Esophagus (tissue), 2 donors: Measurements from ENCODE around the gene NOP53. TPM values are rescaled to one million over a fixed set of nuclear protein-coding genes. Genes with fewer than 3 reads are reported as not detected.
"Not testable (repeated sequence)": the region's sequence is repeated elsewhere in the genome, so short reads cannot be mapped to it uniquely, and the experiment has no call there.

Experiments used
- H3K27ac ChIP-seq, 2 donors: one replicate each; pipeline ENCODE4 v1.5.1; 2013; ENCODE audit warnings: low read depth in 2 of 2, mild to moderate bottlenecking in 2 of 2, inconsistent platforms in 1 of 2, low read length in 1 of 2, moderate library complexity in 1 of 2
- H3K27me3 ChIP-seq, 2 donors: one replicate each; pipeline ENCODE4 v1.6.1; 2013; ENCODE audit warnings: low read length in 2 of 2, control low read depth in 1 of 2, mild to moderate bottlenecking in 1 of 2; ENCODE audit not compliant: insufficient read depth in 2 of 2, control insufficient read depth in 1 of 2
- H3K36me3 ChIP-seq, 2 donors: one replicate each; pipeline ENCODE4 v1.6.1; 2013; ENCODE audit warnings: low read length in 1 of 2; ENCODE audit not compliant: control insufficient read depth in 2 of 2, insufficient read depth in 2 of 2
- H3K4me1 ChIP-seq, 2 donors: one replicate each; pipeline ENCODE4 v1.6.1; 2013; ENCODE audit warnings: low read length in 1 of 2; ENCODE audit not compliant: control insufficient read depth in 2 of 2, insufficient read depth in 2 of 2
- H3K4me3 ChIP-seq, 2 donors: one replicate each; pipeline ENCODE4 v1.5.1; 2013; ENCODE audit warnings: low read length in 2 of 2, mild to moderate bottlenecking in 2 of 2, low read depth in 1 of 2, moderate library complexity in 1 of 2
- H3K9me3 ChIP-seq, 2 donors: one replicate each; pipeline ENCODE4 v1.6.1; 2013; ENCODE audit warnings: mild to moderate bottlenecking in 2 of 2, low read depth in 1 of 2, low read length in 1 of 2, moderate library complexity in 1 of 2; ENCODE audit not compliant: control insufficient read depth in 2 of 2, insufficient read depth in 1 of 2
- WGBS, 2 donors: extraction: QIAGEN DNeasy Blood & Tissue Kit; methylation state at CpG; one replicate each; pipeline ENCODE4 v1.1.7; 2013; 5-methylcytosine and 5-hydroxymethylcytosine counted together
- polyA plus RNA-seq, 2 donors: library from polyadenylated mRNA; stranded (reverse); fragments of 200-250 nt; gene quantifications; one replicate each; pipeline ENCODE4 v1.2.3, GENCODE V29; 2013
- donor health status: healthy with polysubstance abuse.
- donor health status: Bipolar disorder and iron deficiency.

Gene NOP53
- polyA plus RNA-seq, 2 donors: 245 to 253 TPM

GRCh38 chr19:47758443-47758804 lies 13.1 kb downstream of the NOP53 start:
- Histone ChIP-seq H3K27me3 (no peaks in the 10 kb centered on the region), H3K27ac (no peak overlapping the region), H3K9me3 (no peaks in the 10 kb centered on the region), H3K4me3 (no peak overlapping the region), H3K4me1 (no peaks in the 10 kb centered on the region), H3K36me3 (peaks cover 13 to 42% of the 10 kb centered on the region in 2 donors)
- 87 to 89% methylated on average over 5 of the region's 5 CpGs for WGBS, 2 donors

- Histone ChIP-seq H3K4me3 (no peak overlapping the region), H3K36me3 (peaks cover 9 to 24% of the 10 kb centered on the region in 2 donors), H3K27ac (no peak overlapping the region), H3K9me3 (no peaks in the 10 kb centered on the region), H3K27me3 (no peaks in the 10 kb centered on the region), H3K4me1 (no peaks in the 10 kb centered on the region)
- 75 to 81% methylated on average over 5 of the region's 5 CpGs for WGBS, 2 donors
These were observed 15.3 kb downstream of the NOP53 start for GRCh38 chr19:47760632-47760999.

- Histone ChIP-seq H3K36me3 (peaks cover 5 to 15% of the 10 kb centered on the region in 2 donors), H3K4me3 (no peak overlapping the region), H3K27me3 (no peaks in the 10 kb centered on the region), H3K4me1 (no peaks in the 10 kb centered on the region), H3K9me3 (no peaks in the 10 kb centered on the region), H3K27ac (no peak overlapping the region)
- WGBS, 2 donors: 51 to 61% methylated on average over 5 of the region's 5 CpGs
These were observed 16.2 kb downstream of the NOP53 start for GRCh38 chr19:47761566-47761965.

- no peaks in the 10 kb centered on the region for H3K27me3 ChIP-seq
- H3K4me1 ChIP-seq: no peaks in the 10 kb centered on the region
- H3K4me3 ChIP-seq: no peak overlapping the region
- peaks cover 0 to 9% of the 10 kb centered on the region in 2 donors for H3K36me3 ChIP-seq
- 55 to 78% methylated on average over 2 to 3 of the region's 3 CpGs for WGBS, 2 donors
- no peaks in the 10 kb centered on the region for H3K9me3 ChIP-seq
- H3K27ac ChIP-seq: no peak overlapping the region
These were observed 16.8 kb downstream of the NOP53 start for GRCh38 chr19:47762151-47762550.

- Histone ChIP-seq H3K4me1 (no peaks in the 10 kb centered on the region), H3K4me3 (no peak overlapping the region), H3K36me3 (peaks cover 0 to 3% of the 10 kb centered on the region in 2 donors), H3K27ac (no peak overlapping the region), H3K9me3 (no peaks in the 10 kb centered on the region), H3K27me3 (no peaks in the 10 kb centered on the region)
- WGBS, 2 donors: 71 to 77% methylated on average over 18 of the region's 18 CpGs
These were observed 17.4 kb downstream of the NOP53 start for GRCh38 chr19:47762615-47763308.

- not testable (repeated sequence) for H3K4me3 ChIP-seq, H3K27me3 ChIP-seq, H3K27ac ChIP-seq, H3K36me3 ChIP-seq, H3K9me3 ChIP-seq, H3K4me1 ChIP-seq
- 77 to 81% methylated on average over 3 of the region's 3 CpGs for WGBS, 2 donors
These were observed 19.4 kb downstream of the NOP53 start for GRCh38 chr19:47764705-47765104.

- no peaks in the 10 kb centered on the region for H3K9me3 ChIP-seq
- H3K27ac ChIP-seq: no peak overlapping the region
- H3K36me3 ChIP-seq: no peaks in the 10 kb centered on the region
- no peaks in the 10 kb centered on the region for H3K27me3 ChIP-seq
- no peaks in the 10 kb centered on the region for H3K4me1 ChIP-seq
- no peak overlapping the region for H3K4me3 ChIP-seq
- 31 to 33% methylated on average over 17 to 19 of the region's 19 CpGs for WGBS, 2 donors
These were observed 20.4 kb downstream of the NOP53 start for GRCh38 chr19:47765523-47766358.

GRCh38 chr19:47766359-47766620 lies 20.9 kb downstream of the NOP53 start:
- 84% methylated on average over 7 of the region's 7 CpGs for WGBS, 2 donors
- H3K36me3 ChIP-seq: no peaks in the 10 kb centered on the region
- no peaks in the 10 kb centered on the region for H3K4me1 ChIP-seq
- H3K9me3 ChIP-seq: no peaks in the 10 kb centered on the region
- H3K4me3 ChIP-seq: no peak overlapping the region
- H3K27me3 ChIP-seq: no peaks in the 10 kb centered on the region
- H3K27ac ChIP-seq: no peak overlapping the region

- H3K4me3 ChIP-seq: no peak overlapping the region
- no peaks in the 10 kb centered on the region for H3K27me3 ChIP-seq
- H3K27ac ChIP-seq: no peak overlapping the region
- H3K36me3 ChIP-seq: no peaks in the 10 kb centered on the region
- no peaks in the 10 kb centered on the region for H3K9me3 ChIP-seq
- WGBS, 2 donors: 78 to 86% methylated on average over 7 of the region's 7 CpGs
- H3K4me1 ChIP-seq: no peaks in the 10 kb centered on the region
These were observed 21.3 kb downstream of the NOP53 start for GRCh38 chr19:47766670-47767069.

- Histone ChIP-seq H3K4me3 (no peak overlapping the region), H3K9me3 (no peaks in the 10 kb centered on the region), H3K36me3 (no peaks in the 10 kb centered on the region), H3K4me1 (no peaks in the 10 kb centered on the region), H3K27me3 (no peaks in the 10 kb centered on the region), H3K27ac (no peak overlapping the region)
- WGBS, 2 donors: 35 to 42% methylated on average over 2 of the region's 2 CpGs
These were observed 22.0 kb downstream of the NOP53 start for GRCh38 chr19:47767349-47767748.
